ENCODE results near the gene MAP1LC3B2. TPM values are rescaled to one million over a fixed set of nuclear protein-coding genes. Genes with fewer than 3 reads are reported as not detected.

Gene MAP1LC3B2
- total RNA-seq = under 1 TPM in 2 of 4 donors, not detected in 2; 0.76 TPM

- Histone ChIP-seq H3K4me3 (peak within 1 kb of the TSS in 2 of 4 donors; percentile 12 to 34), H3K4me1 (peaks cover 11 to 27% (median 15%) of the 10 kb centered on the region in 3 donors), H3K36me3 (no peaks in the 10 kb centered on the region), H3K27me3 (no peaks in the 10 kb centered on the region), H3K27ac (peak within 1 kb of the TSS; percentile 82 to 87 (median 84)), H3K9me3 (peaks cover 0 to 7% (median 0%) of the 10 kb centered on the region in 3 donors)
- DNase-seq = peak; percentile 68
- intact Hi-C loops (cut with DNase I) = no loop called here
- TF ChIP-seq, protein P1, sequence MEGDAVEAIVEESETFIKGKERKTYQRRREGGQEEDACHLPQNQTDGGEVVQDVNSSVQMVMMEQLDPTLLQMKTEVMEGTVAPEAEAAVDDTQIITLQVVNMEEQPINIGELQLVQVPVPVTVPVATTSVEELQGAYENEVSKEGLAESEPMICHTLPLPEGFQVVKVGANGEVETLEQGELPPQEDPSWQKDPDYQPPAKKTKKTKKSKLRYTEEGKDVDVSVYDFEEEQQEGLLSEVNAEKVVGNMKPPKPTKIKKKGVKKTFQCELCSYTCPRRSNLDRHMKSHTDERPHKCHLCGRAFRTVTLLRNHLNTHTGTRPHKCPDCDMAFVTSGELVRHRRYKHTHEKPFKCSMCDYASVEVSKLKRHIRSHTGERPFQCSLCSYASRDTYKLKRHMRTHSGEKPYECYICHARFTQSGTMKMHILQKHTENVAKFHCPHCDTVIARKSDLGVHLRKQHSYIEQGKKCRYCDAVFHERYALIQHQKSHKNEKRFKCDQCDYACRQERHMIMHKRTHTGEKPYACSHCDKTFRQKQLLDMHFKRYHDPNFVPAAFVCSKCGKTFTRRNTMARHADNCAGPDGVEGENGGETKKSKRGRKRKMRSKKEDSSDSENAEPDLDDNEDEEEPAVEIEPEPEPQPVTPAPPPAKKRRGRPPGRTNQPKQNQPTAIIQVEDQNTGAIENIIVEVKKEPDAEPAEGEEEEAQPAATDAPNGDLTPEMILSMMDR (IDR thresholded peaks at IDR 0.05) = no peak
- TF ChIP-seq POLR2A (IDR thresholded peaks at IDR 0.05) = no peak
- WGBS, 2 donors = 16 to 42% methylated on average over 8 to 13 of the region's 19 CpGs
Observed at GRCh38 chr12:116559162-116559935, at the start of gene MAP1LC3B2. TSS of gene MAP1LC3B2 (plus strand) at chr12:116559381. CDS start at chr12:116575943, 16,562 bp downstream.

DNA sequence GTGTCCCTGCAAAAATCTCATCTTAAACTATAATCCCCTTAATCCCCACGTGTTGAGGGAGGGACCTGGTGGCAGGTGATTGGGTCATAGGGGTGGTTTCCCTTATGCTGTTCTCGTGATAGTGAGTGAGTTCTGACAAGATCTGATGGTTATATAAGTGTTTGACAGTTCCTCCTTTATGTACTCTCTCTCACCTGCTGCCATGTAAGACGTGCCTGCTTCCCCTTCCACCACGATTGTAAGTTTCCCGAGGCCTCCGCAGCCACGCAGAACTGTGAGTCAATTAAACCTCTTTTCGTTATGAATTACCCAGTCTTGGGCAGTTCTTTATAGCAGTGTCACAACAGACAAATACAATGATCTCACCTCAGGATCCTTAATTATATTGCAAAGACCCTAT, 45.2 kb upstream of the MAP1LC3B2 start:
- TF ChIP-seq, protein P1 (IDR thresholded peaks at IDR 0.05) = no peak
- TF ChIP-seq POLR2A (IDR thresholded peaks at IDR 0.05) = no peak
- no peak overlapping the region for H3K27ac ChIP-seq
- no peaks in the 10 kb centered on the region for H3K27me3 ChIP-seq
- DNase-seq = no peak
- 80 to 82% methylated on average over 8 of the region's 8 CpGs for WGBS, 2 donors
- H3K4me3 ChIP-seq = no peak overlapping the region
- H3K36me3 ChIP-seq = no peaks in the 10 kb centered on the region
- H3K4me1 ChIP-seq = peaks cover 2 to 26% (median 20%) of the 10 kb centered on the region in 3 donors
- H3K9me3 ChIP-seq = no peaks in the 10 kb centered on the region
- intact Hi-C loops (cut with DNase I) = no loop called here

DNA sequence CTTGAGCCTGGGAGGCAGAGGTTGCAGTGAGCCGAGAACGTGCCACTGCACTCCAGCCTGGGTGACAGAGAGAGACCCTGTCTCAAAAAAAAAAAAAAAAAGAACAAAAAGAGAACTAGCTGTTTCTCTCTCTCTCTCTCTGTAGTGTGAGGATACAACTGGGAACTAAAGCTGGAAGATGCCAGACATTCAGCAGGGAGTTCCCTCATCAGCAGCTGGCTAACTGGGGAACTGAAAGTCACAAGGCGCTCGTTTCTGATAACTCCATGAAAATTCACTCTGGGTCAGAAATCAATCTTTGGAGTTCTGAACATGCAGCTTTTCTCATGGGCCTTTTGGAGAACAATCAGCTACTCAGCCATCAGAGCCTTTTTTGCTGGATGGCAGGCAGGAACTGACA, 43.5 kb upstream of the MAP1LC3B2 start:
- no peaks in the 10 kb centered on the region for H3K36me3 ChIP-seq
- peaks cover 0 to 25% (median 19%) of the 10 kb centered on the region in 3 donors for H3K4me1 ChIP-seq
- H3K4me3 ChIP-seq = no peak overlapping the region
- 75 to 77% methylated on average over 4 of the region's 4 CpGs for WGBS, 2 donors
- no peak for DNase-seq
- no peaks in the 10 kb centered on the region for H3K9me3 ChIP-seq
- intact Hi-C loops (cut with DNase I) = no loop called here
- TF ChIP-seq, protein P1 (IDR thresholded peaks at IDR 0.05) = no peak
- no peak for TF ChIP-seq POLR2A (IDR thresholded peaks at IDR 0.05)
- H3K27me3 ChIP-seq = no peaks in the 10 kb centered on the region
- no peak overlapping the region for H3K27ac ChIP-seq

DNA sequence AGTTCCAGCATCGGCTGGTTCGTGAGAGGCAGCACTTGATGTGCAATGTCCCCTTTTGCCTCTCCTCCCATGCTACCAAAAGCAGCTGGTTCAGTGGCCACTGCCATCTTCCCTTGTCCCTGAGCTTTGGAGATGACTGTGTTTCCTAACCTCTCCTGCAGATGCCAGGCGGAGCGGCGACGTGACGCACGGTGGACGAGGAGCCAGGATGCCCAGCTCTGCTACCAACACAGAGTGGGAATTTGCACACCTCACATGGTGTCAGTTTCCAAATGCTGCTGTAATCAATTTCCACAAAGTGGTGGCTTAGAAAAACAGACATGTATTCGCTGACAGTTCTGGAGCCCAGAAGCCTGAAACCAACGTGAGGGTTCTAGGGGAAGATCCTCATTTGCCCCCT, 42.5 kb upstream of the MAP1LC3B2 start:
- intact Hi-C loops (cut with DNase I) = no loop called here
- TF ChIP-seq, protein P1 (IDR thresholded peaks at IDR 0.05) = no peak
- no peak for TF ChIP-seq POLR2A (IDR thresholded peaks at IDR 0.05)
- DNase-seq = no peak
- Histone ChIP-seq H3K27me3 (no peaks in the 10 kb centered on the region), H3K36me3 (no peaks in the 10 kb centered on the region), H3K27ac (no peak overlapping the region), H3K4me1 (peaks cover 0 to 34% (median 23%) of the 10 kb centered on the region in 3 donors), H3K4me3 (no peak overlapping the region), H3K9me3 (no peaks in the 10 kb centered on the region)
- WGBS, 2 donors = 91 to 99% methylated on average over 9 to 11 of the region's 11 CpGs

- peaks cover 0 to 34% (median 23%) of the 10 kb centered on the region in 3 donors for H3K4me1 ChIP-seq
- H3K27ac ChIP-seq = peak overlapping the region in 1 of 4 donors; percentile 21
- no peaks in the 10 kb centered on the region for H3K36me3 ChIP-seq
- no peak overlapping the region for H3K4me3 ChIP-seq
- DNase-seq = no peak
- no peaks in the 10 kb centered on the region for H3K27me3 ChIP-seq
- TF ChIP-seq, protein P1 (IDR thresholded peaks at IDR 0.05) = no peak
- no peak for TF ChIP-seq POLR2A (IDR thresholded peaks at IDR 0.05)
- 38 to 47% methylated on average over 4 of the region's 4 CpGs for WGBS, 2 donors
- intact Hi-C loops (cut with DNase I) = no loop called here
- no peaks in the 10 kb centered on the region for H3K9me3 ChIP-seq
Observed at GRCh38 chr12:116517431-116518045, 41.6 kb upstream of the MAP1LC3B2 start.

Measured in esophagus squamous epithelium (tissue), 5 donors.